HEK293 (cell line): ENCODE measurements around the gene ZNF234.
A peak's percentile ranks its signal among the peaks of the same experiment; 100 is the strongest.

Experiments
- BCL11A ChIP-seq: fragments of 450-650 bp; formaldehyde crosslinking; IDR thresholded peaks from 2 replicates; pipeline ENCODE4 v1.5.1; 2016; ENCODE audit warnings: low read depth, missing biosample characterization, missing genetic modification characterization
- CTCF ChIP-seq: fragments of 450-650 bp; formaldehyde crosslinking; IDR thresholded peaks from 2 replicates; pipeline ENCODE4 v1.5.1; 2016; ENCODE audit warnings: missing biosample characterization, missing genetic modification characterization
- KLF1 ChIP-seq: fragments of 450-650 bp; formaldehyde crosslinking; IDR thresholded peaks from 2 replicates; pipeline ENCODE4 v1.5.1; 2016; ENCODE audit warnings: missing biosample characterization, missing genetic modification characterization
- KLF16 ChIP-seq: fragments of 450-650 bp; formaldehyde crosslinking; IDR thresholded peaks from 2 replicates; pipeline ENCODE4 v1.5.1; 2017; ENCODE audit warnings: missing biosample characterization, missing genetic modification characterization
- PRDM10 ChIP-seq: fragments of 450-650 bp; formaldehyde crosslinking; IDR thresholded peaks from 2 replicates; pipeline ENCODE4 v1.5.1; 2016; ENCODE audit warnings: missing biosample characterization, missing genetic modification characterization
- PRDM6 ChIP-seq: fragments of 450-650 bp; formaldehyde crosslinking; IDR thresholded peaks from 2 replicates; pipeline ENCODE4 v1.5.1; 2017; ENCODE audit warnings: missing biosample characterization, missing genetic modification characterization
- SCRT2 ChIP-seq: fragments of 450-650 bp; formaldehyde crosslinking; IDR thresholded peaks from 2 replicates; pipeline ENCODE4 v1.5.1; 2016; ENCODE audit warnings: missing biosample characterization, missing genetic modification characterization
- ZFP41 ChIP-seq: fragments of 450-650 bp; formaldehyde crosslinking; IDR thresholded peaks from 2 replicates; pipeline ENCODE4 v1.5.1; 2016; ENCODE audit warnings: missing biosample characterization, missing genetic modification characterization, borderline replicate concordance
- ZNF16 ChIP-seq: fragments of 450-650 bp; formaldehyde crosslinking; IDR thresholded peaks from 2 replicates; pipeline ENCODE4 v1.5.1; 2016; ENCODE audit warnings: low read depth, missing biosample characterization, missing genetic modification characterization
- ZNF18 ChIP-seq: fragments of 450-650 bp; formaldehyde crosslinking; IDR thresholded peaks from 2 replicates; pipeline ENCODE4 v1.5.1; 2016; ENCODE audit warnings: missing biosample characterization, missing genetic modification characterization
- ZNF248 ChIP-seq: fragments of 450-650 bp; formaldehyde crosslinking; IDR thresholded peaks from 2 replicates; pipeline ENCODE4 v1.5.1; 2017; ENCODE audit warnings: missing biosample characterization, missing genetic modification characterization
- ZNF26 ChIP-seq: fragments of 450-650 bp; formaldehyde crosslinking; IDR thresholded peaks from 2 replicates; pipeline ENCODE4 v1.5.1; 2016; ENCODE audit warnings: missing biosample characterization, missing genetic modification characterization
- ZNF324 ChIP-seq: fragments of 450-650 bp; formaldehyde crosslinking; IDR thresholded peaks from 2 replicates; pipeline ENCODE4 v1.5.1; 2016; ENCODE audit warnings: missing biosample characterization, missing genetic modification characterization
- ZNF335 ChIP-seq: fragments of 450-650 bp; formaldehyde crosslinking; conservative IDR thresholded peaks from 2 replicates; pipeline ENCODE4 v1.5.1; 2016; ENCODE audit warnings: missing biosample characterization, missing genetic modification characterization
- ZNF394 ChIP-seq: fragments of 450-650 bp; formaldehyde crosslinking; IDR thresholded peaks from 2 replicates; pipeline ENCODE4 v1.5.1; 2016; ENCODE audit warnings: missing biosample characterization, missing genetic modification characterization, mild to moderate bottlenecking, moderate library complexity, borderline replicate concordance
- ZNF558 ChIP-seq: fragments of 450-650 bp; formaldehyde crosslinking; IDR thresholded peaks from 2 replicates; pipeline ENCODE4 v1.5.1; 2016; ENCODE audit warnings: missing biosample characterization, missing genetic modification characterization
- ZNF571 ChIP-seq: fragments of 450-650 bp; formaldehyde crosslinking; IDR thresholded peaks from 2 replicates; pipeline ENCODE4 v1.5.0; 2017; ENCODE audit warnings: missing biosample characterization, missing genetic modification characterization
- ZNF610 ChIP-seq: fragments of 450-650 bp; formaldehyde crosslinking; IDR thresholded peaks from 2 replicates; pipeline ENCODE4 v1.5.1; 2016; ENCODE audit warnings: missing biosample characterization, missing genetic modification characterization, borderline replicate concordance
- ZNF692 ChIP-seq: fragments of 450-650 bp; formaldehyde crosslinking; IDR thresholded peaks from 2 replicates; pipeline ENCODE4 v1.5.1; 2016; ENCODE audit warnings: missing biosample characterization, missing genetic modification characterization
- ZNF837 ChIP-seq: fragments of 450-650 bp; formaldehyde crosslinking; IDR thresholded peaks from 2 replicates; pipeline ENCODE4 v1.5.1; 2016; ENCODE audit warnings: missing biosample characterization, missing genetic modification characterization
- ZSCAN30 ChIP-seq: fragments of 450-650 bp; IDR thresholded peaks from 2 replicates; pipeline ENCODE4 v1.5.1; 2018; ENCODE audit warnings: missing biosample characterization, mild to moderate bottlenecking, missing genetic modification characterization, moderate library complexity
- ZSCAN4 ChIP-seq: fragments of 450-650 bp; formaldehyde crosslinking; IDR thresholded peaks from 2 replicates; pipeline ENCODE4 v1.5.1; 2017; ENCODE audit warnings: missing biosample characterization, missing genetic modification characterization

Gene ZNF234

GRCh38 chr19:44141191-44142058, at the start of gene ZNF234 (continued):
- TF ChIP-seq CTCF (tag by site-specific recombination) = peak; percentile 80
- peak; percentile 71 for TF ChIP-seq ZNF394
- no peak for TF ChIP-seq ZNF16
- no peak; the same call in 1 of the 2 replicates for TF ChIP-seq ZNF18 (tag by site-specific recombination)
- TF ChIP-seq ZNF335 = peak; percentile 100
- TF ChIP-seq KLF16 (tag by site-specific recombination) = peak; percentile 58
- no peak for TF ChIP-seq ZNF248
- TF ChIP-seq ZNF26 (tag by site-specific recombination) = no peak
- TF ChIP-seq PRDM10 (tag by site-specific recombination) = peak; percentile 99
- TF ChIP-seq ZNF571 (tag by site-specific recombination) = no peak
- no peak for TF ChIP-seq ZFP41 (tag by site-specific recombination)
- TF ChIP-seq PRDM6 (tag by site-specific recombination) = no peak
- peak; percentile 52; the same call in 1 of the 2 replicates for TF ChIP-seq ZSCAN4 (tag by site-specific recombination)
- no peak for TF ChIP-seq ZNF837 (tag by site-specific recombination)
- peak; percentile 30 for TF ChIP-seq ZNF610 (tag by site-specific recombination)
- TF ChIP-seq ZSCAN30 (tag by site-specific recombination) = peak; percentile 92
- no peak; the same call in 1 of the 2 replicates for TF ChIP-seq BCL11A (tag by site-specific recombination)
- TF ChIP-seq ZNF692 = peak; percentile 70
- peak; percentile 97; the same call in 1 of the 2 replicates for TF ChIP-seq ZNF324
- peak; percentile 54 for TF ChIP-seq KLF1 (tag by site-specific recombination)
- 0 out of 2 replicates have a peak, but pooled peaks have one; percentile 45 for TF ChIP-seq ZNF558 (tag by site-specific recombination)
- peak; percentile 19; the same call in 1 of the 2 replicates for TF ChIP-seq SCRT2 (tag by site-specific recombination)
